ENCODE measurements around the gene CCIN. TPM values are rescaled to one million over a fixed set of nuclear protein-coding genes. Genes with fewer than 3 reads are reported as not detected.
A peak's percentile ranks its signal among the peaks of the same experiment; 100 is the strongest.
"Not testable (repeated sequence)": the region's sequence is repeated elsewhere in the genome, so short reads cannot be mapped to it uniquely, and the experiment has no call there.

Gene CCIN
- total RNA-seq, 2 donors from 2014 or later: 2.0 to 2.5 TPM

GRCh38 chr9:36174271-36174670 is 5.1 kb downstream of the CCIN start:
- no peak for DNase-seq (ENCODE audit: low spot score)
- intact Hi-C loops (cut with DNase I): no loop called here

- no peak for DNase-seq (ENCODE audit: low spot score)
- intact Hi-C loops (cut with DNase I): no loop called here
These were observed 5.5 kb downstream of the CCIN start for GRCh38 chr9:36174731-36175130.

- intact Hi-C loops (cut with DNase I); DNase-seq (ENCODE audit: low spot score): not testable (repeated sequence)
These were observed 6.0 kb downstream of the CCIN start for GRCh38 chr9:36175209-36175608.

GRCh38 chr9:36176496-36176895 is 7.3 kb downstream of the CCIN start:
- intact Hi-C loops (cut with DNase I); DNase-seq (ENCODE audit: low spot score): not testable (repeated sequence)

GRCh38 chr9:36177571-36177970 is 8.4 kb downstream of the CCIN start:
- DNase-seq (ENCODE audit: low spot score): no peak

GRCh38 chr9:36180243-36180642 is 11.1 kb downstream of the CCIN start:
- intact Hi-C loops (cut with DNase I); DNase-seq (ENCODE audit: low spot score): not testable (repeated sequence)

More at GRCh38 chr9:36177571-36177970, 8.4 kb downstream of the CCIN start:
- intact Hi-C loops (cut with DNase I): no loop called here

GRCh38 chr9:36187414-36187813 is 18.2 kb downstream of the CCIN start:
- intact Hi-C loops (cut with DNase I): no loop called here
- DNase-seq (ENCODE audit: low spot score): no peak

GRCh38 chr9:36188212-36188611 is 19.0 kb downstream of the CCIN start:
- intact Hi-C loops (cut with DNase I): no loop called here
- DNase-seq (ENCODE audit: low spot score): no peak

- no peak for DNase-seq (ENCODE audit: low spot score)
- intact Hi-C loops (cut with DNase I): loop anchor here in 1 of 2 donors (1.0 kb wide), 1 partner anchor 49 kb away; no protein-coding TSS in a partner anchor
These were observed 20.8 kb downstream of the CCIN start for GRCh38 chr9:36189976-36190375.

- DNase-seq (ENCODE audit: low spot score): peak; percentile 98
- intact Hi-C loops (cut with DNase I): loop anchor here in 1 of 2 donors (1.0 kb wide), 1 partner anchor 49 kb away; no protein-coding TSS in a partner anchor
These were observed 21.5 kb downstream of the CCIN start, which contains the start of gene CLTA for GRCh38 chr9:36190388-36191289. Gene CLTA (plus strand): TSS chr9:36190921. CDS start chr9:36191057, 136 bp downstream.

- no peak for DNase-seq (ENCODE audit: low spot score)
- intact Hi-C loops (cut with DNase I): no loop called here
These were observed 22.1 kb downstream of the CCIN start for GRCh38 chr9:36191290-36191645.

GRCh38 chr9:36191686-36192085 is 22.5 kb downstream of the CCIN start:
- no peak for DNase-seq (ENCODE audit: low spot score)
- intact Hi-C loops (cut with DNase I): no loop called here

- intact Hi-C loops (cut with DNase I): no loop called here
- no peak for DNase-seq (ENCODE audit: low spot score)
These were observed 23.0 kb downstream of the CCIN start for GRCh38 chr9:36192196-36192595.

- no peak for DNase-seq (ENCODE audit: low spot score)
- intact Hi-C loops (cut with DNase I): no loop called here
These were observed 23.8 kb downstream of the CCIN start for GRCh38 chr9:36193023-36193422.

GRCh38 chr9:36194326-36195000 is 25.3 kb downstream of the CCIN start:
- intact Hi-C loops (cut with DNase I): no loop called here
- no peak for DNase-seq (ENCODE audit: low spot score)

- no peak for DNase-seq (ENCODE audit: low spot score)
- intact Hi-C loops (cut with DNase I): loop anchor here in 1 of 2 donors (10.0 kb wide), 1 partner anchor 120 kb away; no protein-coding TSS in a partner anchor
These were observed 35.8 kb downstream of the CCIN start for GRCh38 chr9:36204906-36205547.

- intact Hi-C loops (cut with DNase I): loop anchor here in 1 of 2 donors (10.0 kb wide), 1 partner anchor 118 kb away; no protein-coding TSS in a partner anchor
These were observed 37.8 kb downstream of the CCIN start for GRCh38 chr9:36207016-36207415.

GRCh38 chr9:36207546-36208012 is 38.4 kb downstream of the CCIN start:
- intact Hi-C loops (cut with DNase I): loop anchor here in 1 of 2 donors (10.0 kb wide), 1 partner anchor 117 kb away; no protein-coding TSS in a partner anchor
- no peak for DNase-seq (ENCODE audit: low spot score)

More at GRCh38 chr9:36207016-36207415, 37.8 kb downstream of the CCIN start:
- no peak for DNase-seq (ENCODE audit: low spot score)

GRCh38 chr9:36208521-36209253 is 39.5 kb downstream of the CCIN start:
- DNase-seq (ENCODE audit: low spot score): no peak
- intact Hi-C loops (cut with DNase I): loop anchor here in 1 of 2 donors (10.0 kb wide), 1 partner anchor 116 kb away; no protein-coding TSS in a partner anchor

Data from posterior vena cava (tissue), 2 donors.